Lower leg skin (tissue), 3 donors: ENCODE measurements around the gene SCNN1B.

Source experiments
- POLR2A ChIP-seq, 2 donors: fragments of 450-650 bp; IDR thresholded peaks; one replicate each; pipeline ENCODE4 v1.6.1; 2016 to 2017; ENCODE audit warnings: antibody characterized with exemption in 2 of 2, mild to moderate bottlenecking in 1 of 2, moderate library complexity in 1 of 2
- TF ChIP-seq, protein P1 (sequence below), 3 donors: fragments of 450-650 bp; IDR thresholded peaks; one replicate each; pipeline ENCODE4 v1.5.1; 2016; ENCODE audit warnings: antibody characterized with exemption in 3 of 3, mild to moderate bottlenecking in 3 of 3, moderate library complexity in 2 of 3

DNA sequence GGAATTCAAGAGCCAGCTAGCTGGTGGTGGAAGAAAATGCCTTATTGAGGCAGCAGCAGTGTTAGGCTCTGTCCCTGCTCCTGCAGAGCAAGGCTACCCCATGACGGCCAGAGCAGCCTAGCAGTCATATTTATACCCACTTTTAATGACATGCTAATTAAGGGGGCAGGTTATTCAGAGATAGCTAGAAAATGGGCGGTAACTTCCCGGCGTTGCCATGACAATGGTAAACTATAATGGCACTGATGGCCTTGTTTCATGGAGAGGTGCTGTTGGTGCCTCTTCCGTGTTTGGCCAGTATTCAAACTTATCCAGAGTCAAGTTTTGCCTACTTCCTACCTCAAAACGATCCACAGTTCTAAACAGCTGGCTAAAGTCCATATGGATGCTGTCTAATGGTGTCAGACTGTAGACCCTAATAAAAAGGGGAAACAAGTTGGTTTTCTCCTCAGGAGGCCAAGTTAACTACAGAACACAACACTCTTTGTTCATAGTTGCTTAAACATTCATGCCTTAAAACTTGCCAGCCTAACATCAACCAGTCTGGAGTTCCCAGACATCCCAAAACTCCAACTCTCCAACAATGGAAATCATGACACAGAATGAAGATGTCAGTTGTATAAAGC is 3.7 kb upstream of the SCNN1B start:
- TF ChIP-seq, protein P1, sequence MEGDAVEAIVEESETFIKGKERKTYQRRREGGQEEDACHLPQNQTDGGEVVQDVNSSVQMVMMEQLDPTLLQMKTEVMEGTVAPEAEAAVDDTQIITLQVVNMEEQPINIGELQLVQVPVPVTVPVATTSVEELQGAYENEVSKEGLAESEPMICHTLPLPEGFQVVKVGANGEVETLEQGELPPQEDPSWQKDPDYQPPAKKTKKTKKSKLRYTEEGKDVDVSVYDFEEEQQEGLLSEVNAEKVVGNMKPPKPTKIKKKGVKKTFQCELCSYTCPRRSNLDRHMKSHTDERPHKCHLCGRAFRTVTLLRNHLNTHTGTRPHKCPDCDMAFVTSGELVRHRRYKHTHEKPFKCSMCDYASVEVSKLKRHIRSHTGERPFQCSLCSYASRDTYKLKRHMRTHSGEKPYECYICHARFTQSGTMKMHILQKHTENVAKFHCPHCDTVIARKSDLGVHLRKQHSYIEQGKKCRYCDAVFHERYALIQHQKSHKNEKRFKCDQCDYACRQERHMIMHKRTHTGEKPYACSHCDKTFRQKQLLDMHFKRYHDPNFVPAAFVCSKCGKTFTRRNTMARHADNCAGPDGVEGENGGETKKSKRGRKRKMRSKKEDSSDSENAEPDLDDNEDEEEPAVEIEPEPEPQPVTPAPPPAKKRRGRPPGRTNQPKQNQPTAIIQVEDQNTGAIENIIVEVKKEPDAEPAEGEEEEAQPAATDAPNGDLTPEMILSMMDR (IDR thresholded peaks at IDR 0.05), result no peak
- TF ChIP-seq POLR2A (IDR thresholded peaks at IDR 0.05), result no peak
